Neural cell (in vitro differentiated cells): Measurements from ENCODE around the gene PTOV1.

Experiments used
- CTCF ChIP-seq: fragments of 450-650 bp; IDR thresholded peaks from 2 replicates; pipeline ENCODE4 v1.5.1; 2014; ENCODE audit warnings: antibody characterized with exemption, mild to moderate bottlenecking, moderate library complexity; ENCODE audit not compliant: poor library complexity, severe bottlenecking
- EP300 ChIP-seq: fragments of 450-650 bp; conservative IDR thresholded peaks from 2 replicates; pipeline ENCODE4 v1.6.1; 2014; ENCODE audit warnings: antibody characterized with exemption, mild to moderate bottlenecking, moderate library complexity; ENCODE audit not compliant: poor library complexity, severe bottlenecking
- MXI1 ChIP-seq: fragments of 450-650 bp; conservative IDR thresholded peaks from 2 replicates; pipeline ENCODE4 v1.6.1; 2014; ENCODE audit warnings: antibody characterized with exemption, mild to moderate bottlenecking; ENCODE audit not compliant: poor library complexity, severe bottlenecking
- POLR2AphosphoS5 ChIP-seq: IDR thresholded peaks from 2 replicates; pipeline ENCODE4 v1.6.1; 2012
- RAD21 ChIP-seq: fragments of 450-650 bp; conservative IDR thresholded peaks from 2 replicates; pipeline ENCODE4 v1.6.1; 2014; ENCODE audit warnings: antibody characterized with exemption, mild to moderate bottlenecking, moderate library complexity
- SMC3 ChIP-seq: fragments of 450-650 bp; conservative IDR thresholded peaks from 2 replicates; pipeline ENCODE4 v1.6.1; 2014; ENCODE audit warnings: antibody characterized with exemption, mild to moderate bottlenecking, moderate library complexity; ENCODE audit not compliant: poor library complexity
- TAF1 ChIP-seq: IDR thresholded peaks from 2 replicates; pipeline ENCODE4 v1.6.1; 2012; ENCODE audit warnings: low read depth

DNA sequence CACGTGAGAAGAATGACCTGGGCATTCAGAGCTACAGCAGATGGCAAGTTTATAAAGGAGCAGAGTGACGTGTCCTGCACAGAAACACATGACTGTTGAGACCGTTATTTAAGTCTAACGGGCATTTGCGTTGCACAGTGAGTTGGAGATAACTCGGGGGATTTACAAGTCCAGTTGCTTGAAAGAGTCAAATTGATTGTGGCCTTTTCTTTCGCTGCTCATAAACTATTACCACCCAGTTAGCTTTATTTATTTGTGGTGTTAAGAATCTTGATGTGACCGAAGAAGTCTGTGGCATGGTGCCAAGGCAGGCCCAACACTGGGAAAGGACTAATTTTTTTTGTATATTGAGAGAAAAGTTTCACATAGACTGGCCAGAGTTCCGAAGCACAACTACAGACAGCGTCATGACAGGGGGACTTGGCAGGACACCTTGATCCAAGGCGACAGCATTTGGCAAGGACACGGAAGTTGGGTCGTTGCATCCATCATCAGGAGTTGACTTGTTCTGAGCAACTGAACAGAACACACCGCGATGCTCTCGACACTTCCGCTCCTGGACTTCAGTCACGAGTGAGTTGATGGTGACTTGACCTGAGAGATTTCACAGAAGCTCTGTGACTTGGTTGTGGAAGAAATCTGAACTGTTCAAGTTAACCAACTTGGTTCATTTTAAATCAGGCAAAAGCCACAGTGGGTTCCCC is 11.9 kb upstream of the PTOV1 start:
- TF ChIP-seq CTCF (no peak), TAF1 (no peak), EP300 (no peak), RAD21 (no peak), SMC3 (no peak), MXI1 (no peak), POLR2AphosphoS5 (no peak)
